Thyroid gland (tissue), 4 donors: ENCODE results near the gene HNRNPM.

Experiments used
- POLR2A ChIP-seq, 2 donors: fragments of 450-650 bp; IDR thresholded peaks; one replicate each; pipeline ENCODE4 v1.6.1; 2017; ENCODE audit warnings: antibody characterized with exemption in 2 of 2, mild to moderate bottlenecking in 2 of 2, moderate library complexity in 1 of 2
- TF ChIP-seq, protein P1 (sequence below), 6 experiments: fragments of 200-600 bp in 3 of 6; fragments of 450-650 bp in 3 of 6; sonication (generic) in 3 of 6; IDR thresholded peaks; one replicate each; pipeline ENCODE4 v1.5.1; 2016 to 2019; ENCODE audit warnings: antibody characterized with exemption in 6 of 6, mild to moderate bottlenecking in 2 of 6, inconsistent platforms in 1 of 6, moderate library complexity in 1 of 6

DNA sequence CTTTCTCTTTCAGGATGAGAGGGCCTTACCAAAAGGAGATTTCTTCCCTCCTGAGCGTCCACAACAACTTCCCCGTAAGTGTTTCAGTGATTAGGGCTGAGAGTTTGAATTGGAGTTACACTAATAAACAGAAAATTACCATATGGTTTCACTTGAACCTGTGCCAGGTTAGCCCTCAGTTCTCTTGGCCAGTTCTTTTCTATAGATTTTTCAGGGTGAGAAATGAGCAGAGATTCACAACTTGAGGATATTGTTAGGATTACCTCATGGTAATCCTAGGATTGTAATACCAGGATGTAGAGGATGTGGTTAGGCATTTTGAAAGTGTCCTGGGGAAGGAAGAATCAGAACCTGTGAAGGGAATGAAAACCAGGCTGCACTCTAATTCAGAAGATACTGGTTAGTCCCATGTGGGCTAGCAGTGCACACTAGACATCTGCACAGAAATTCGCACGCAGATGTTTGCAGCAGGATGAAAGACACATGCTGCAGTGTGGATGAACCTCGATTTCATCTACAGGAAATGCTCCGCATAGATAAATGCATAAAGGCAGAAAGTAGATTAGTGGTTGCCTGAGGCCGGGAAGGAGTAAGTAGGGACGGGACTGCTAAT lies 24.1 kb downstream of the HNRNPM start:
- TF ChIP-seq, protein P1, sequence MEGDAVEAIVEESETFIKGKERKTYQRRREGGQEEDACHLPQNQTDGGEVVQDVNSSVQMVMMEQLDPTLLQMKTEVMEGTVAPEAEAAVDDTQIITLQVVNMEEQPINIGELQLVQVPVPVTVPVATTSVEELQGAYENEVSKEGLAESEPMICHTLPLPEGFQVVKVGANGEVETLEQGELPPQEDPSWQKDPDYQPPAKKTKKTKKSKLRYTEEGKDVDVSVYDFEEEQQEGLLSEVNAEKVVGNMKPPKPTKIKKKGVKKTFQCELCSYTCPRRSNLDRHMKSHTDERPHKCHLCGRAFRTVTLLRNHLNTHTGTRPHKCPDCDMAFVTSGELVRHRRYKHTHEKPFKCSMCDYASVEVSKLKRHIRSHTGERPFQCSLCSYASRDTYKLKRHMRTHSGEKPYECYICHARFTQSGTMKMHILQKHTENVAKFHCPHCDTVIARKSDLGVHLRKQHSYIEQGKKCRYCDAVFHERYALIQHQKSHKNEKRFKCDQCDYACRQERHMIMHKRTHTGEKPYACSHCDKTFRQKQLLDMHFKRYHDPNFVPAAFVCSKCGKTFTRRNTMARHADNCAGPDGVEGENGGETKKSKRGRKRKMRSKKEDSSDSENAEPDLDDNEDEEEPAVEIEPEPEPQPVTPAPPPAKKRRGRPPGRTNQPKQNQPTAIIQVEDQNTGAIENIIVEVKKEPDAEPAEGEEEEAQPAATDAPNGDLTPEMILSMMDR (IDR thresholded peaks at IDR 0.05), result no peak
- TF ChIP-seq POLR2A (IDR thresholded peaks at IDR 0.05), result no peak
